Uterus (tissue), 2 donors: ENCODE results near the gene HNRNPL.
"Not testable (repeated sequence)": the region's sequence is repeated elsewhere in the genome, so short reads cannot be mapped to it uniquely, and the experiment has no call there.

Experiments
- POLR2A ChIP-seq, 2 donors: fragments of 450-650 bp; IDR thresholded peaks; one replicate each; pipeline ENCODE4 v1.6.1; 2016; ENCODE audit warnings: antibody characterized with exemption in 2 of 2, mild to moderate bottlenecking in 1 of 2, moderate library complexity in 1 of 2
- TF ChIP-seq, protein P1 (sequence below), 4 experiments: fragments of 200-600 bp in 2 of 4; fragments of 450-650 bp in 2 of 4; sonication (generic) in 2 of 4; IDR thresholded peaks; one replicate each; pipeline ENCODE4 v1.5.1; 2016 to 2019; ENCODE audit warnings: antibody characterized with exemption in 4 of 4, mild to moderate bottlenecking in 2 of 4, moderate library complexity in 1 of 4

DNA sequence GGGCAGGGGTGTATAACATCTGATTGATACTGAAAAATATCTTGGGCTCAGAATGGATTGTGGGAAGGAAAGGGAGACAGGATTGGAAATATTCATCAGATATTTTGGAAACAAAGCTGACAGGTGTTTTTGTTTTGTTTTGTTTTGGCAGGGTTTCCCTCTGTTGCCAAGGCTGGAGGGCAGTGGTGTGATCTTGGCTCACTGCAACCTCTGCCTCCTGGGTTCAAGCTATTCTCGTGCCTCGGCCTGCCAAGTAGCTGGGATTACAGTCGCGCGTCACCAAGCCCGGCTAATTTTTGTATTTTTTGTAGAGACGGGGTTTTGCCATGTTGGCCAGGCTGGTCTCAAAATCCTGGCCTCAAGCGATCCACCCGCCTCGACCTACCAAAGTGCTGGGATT is 23.6 kb upstream of the HNRNPL start:
- TF ChIP-seq, protein P1, sequence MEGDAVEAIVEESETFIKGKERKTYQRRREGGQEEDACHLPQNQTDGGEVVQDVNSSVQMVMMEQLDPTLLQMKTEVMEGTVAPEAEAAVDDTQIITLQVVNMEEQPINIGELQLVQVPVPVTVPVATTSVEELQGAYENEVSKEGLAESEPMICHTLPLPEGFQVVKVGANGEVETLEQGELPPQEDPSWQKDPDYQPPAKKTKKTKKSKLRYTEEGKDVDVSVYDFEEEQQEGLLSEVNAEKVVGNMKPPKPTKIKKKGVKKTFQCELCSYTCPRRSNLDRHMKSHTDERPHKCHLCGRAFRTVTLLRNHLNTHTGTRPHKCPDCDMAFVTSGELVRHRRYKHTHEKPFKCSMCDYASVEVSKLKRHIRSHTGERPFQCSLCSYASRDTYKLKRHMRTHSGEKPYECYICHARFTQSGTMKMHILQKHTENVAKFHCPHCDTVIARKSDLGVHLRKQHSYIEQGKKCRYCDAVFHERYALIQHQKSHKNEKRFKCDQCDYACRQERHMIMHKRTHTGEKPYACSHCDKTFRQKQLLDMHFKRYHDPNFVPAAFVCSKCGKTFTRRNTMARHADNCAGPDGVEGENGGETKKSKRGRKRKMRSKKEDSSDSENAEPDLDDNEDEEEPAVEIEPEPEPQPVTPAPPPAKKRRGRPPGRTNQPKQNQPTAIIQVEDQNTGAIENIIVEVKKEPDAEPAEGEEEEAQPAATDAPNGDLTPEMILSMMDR (IDR thresholded peaks at IDR 0.05), result not testable (repeated sequence)
- TF ChIP-seq POLR2A (IDR thresholded peaks at IDR 0.05), result not testable (repeated sequence)
